GM10266 (cell line): Measurements from ENCODE around the gene ADPRH.
"Not testable (repeated sequence)": the region's sequence is repeated elsewhere in the genome, so short reads cannot be mapped to it uniquely, and the experiment has no call there.

Source experiments
- DNase-seq: peaks from one replicate; pipeline ENCODE4 v3.0.0; 2012; ENCODE audit errors: extremely low spot score
- CTCF ChIP-seq: IDR thresholded peaks from 2 replicates; pipeline ENCODE4 v1.5.1; 2012; ENCODE audit warnings: mild to moderate bottlenecking, low read depth; ENCODE audit not compliant: control insufficient read depth, insufficient read depth; ENCODE audit errors: missing control alignments

Gene ADPRH

DNA sequence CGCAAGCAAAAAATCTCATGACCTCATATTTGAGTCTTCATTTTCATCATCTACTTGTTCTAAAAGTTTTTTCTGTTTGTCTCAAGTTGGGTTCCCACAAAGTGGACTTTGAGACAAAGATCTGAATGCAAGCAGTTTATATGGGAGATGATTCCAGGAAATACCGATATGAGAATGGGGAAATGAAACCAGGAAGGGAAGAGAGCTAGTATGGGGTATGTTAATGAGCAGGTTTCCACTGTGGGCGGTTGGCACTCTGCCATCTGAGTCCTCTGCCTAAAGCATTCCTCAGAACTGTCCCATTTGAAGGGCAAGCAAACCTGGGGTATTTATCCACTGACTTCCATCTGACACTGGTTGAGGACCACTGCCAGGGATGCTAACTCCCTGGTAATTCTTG, 8.8 kb downstream of the ADPRH start:
- DNase-seq = no peak
- TF ChIP-seq CTCF = no peak

GRCh38 chr3:119589102-119589773, 9.9 kb downstream of the ADPRH start:
- no peak for TF ChIP-seq CTCF
- DNase-seq = no peak

DNA sequence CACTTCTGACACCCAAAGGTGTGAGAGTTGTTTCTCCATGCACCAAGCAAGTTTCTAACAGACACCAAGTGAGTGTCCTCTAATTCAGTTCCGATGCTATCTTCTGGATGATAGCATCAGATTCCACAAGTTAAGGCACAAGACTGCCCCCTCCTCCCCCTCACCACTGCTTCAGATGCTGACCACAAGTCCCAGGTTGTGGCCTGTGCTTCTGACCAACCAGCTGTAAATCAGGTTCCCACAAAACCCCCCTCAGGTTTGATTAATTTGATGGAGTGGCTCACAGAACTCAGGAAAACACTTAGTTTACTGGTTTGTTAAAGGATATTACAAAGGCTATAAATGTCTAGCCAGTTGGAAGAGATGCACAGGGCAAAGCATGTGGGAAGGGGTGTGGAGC, 11.4 kb downstream of the ADPRH start:
- TF ChIP-seq CTCF = no peak
- no peak for DNase-seq

DNA sequence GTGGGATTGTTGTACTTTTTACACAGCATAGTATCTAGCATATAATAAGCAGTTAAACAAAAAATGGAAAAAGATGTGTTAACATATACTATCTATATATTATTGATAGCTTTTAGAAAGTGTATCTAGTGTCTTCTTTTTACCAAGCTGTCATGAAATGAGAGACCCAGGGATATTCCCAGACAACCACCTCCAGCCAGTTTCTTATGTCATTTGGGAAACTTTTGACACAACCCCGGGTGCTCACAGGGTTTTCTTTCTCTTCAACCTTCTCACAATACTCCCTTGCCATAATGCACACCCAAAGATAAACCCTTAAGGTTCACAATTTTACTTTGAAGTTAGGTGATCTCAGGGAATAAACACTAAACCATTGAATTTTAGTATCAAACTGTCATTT, 13.6 kb downstream of the ADPRH start:
- no peak for TF ChIP-seq CTCF
- no peak for DNase-seq

DNA sequence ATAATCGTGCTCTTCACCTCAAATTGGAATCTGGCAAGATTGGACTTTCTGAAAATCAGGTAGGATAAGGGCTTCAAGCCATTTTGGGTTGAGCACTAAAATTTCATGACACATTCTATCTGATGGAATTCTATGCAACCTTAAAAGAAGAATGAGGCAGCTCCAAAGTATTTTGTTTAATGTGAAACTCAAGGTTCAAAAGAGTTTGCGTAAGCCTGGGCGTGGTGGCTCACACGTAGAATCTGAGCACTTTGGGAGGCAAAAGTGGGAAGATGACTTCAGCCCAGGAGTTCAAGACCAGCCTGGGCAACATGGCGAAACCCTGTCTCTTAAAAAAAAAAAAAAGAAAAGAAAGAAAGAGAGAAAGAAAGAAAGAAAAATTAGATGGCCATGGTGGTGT, 14.8 kb downstream of the ADPRH start:
- DNase-seq = no peak
- no peak for TF ChIP-seq CTCF

GRCh38 chr3:119594929-119595328, 15.6 kb downstream of the ADPRH start:
- not testable (repeated sequence) for DNase-seq

- no peak for DNase-seq
- TF ChIP-seq CTCF = no peak
These were observed 16.5 kb downstream of the ADPRH start for GRCh38 chr3:119595639-119596334.

GRCh38 chr3:119596398-119596797, 17.1 kb downstream of the ADPRH start:
- DNase-seq = no peak

More at GRCh38 chr3:119596398-119596797, 17.1 kb downstream of the ADPRH start:
- no peak for TF ChIP-seq CTCF
